Left colon (tissue), 2 donors: Measurements from ENCODE around the gene TRAP1. TPM values are rescaled to one million over a fixed set of nuclear protein-coding genes. Genes with fewer than 3 reads are reported as not detected.
"Not testable (repeated sequence)": the region's sequence is repeated elsewhere in the genome, so short reads cannot be mapped to it uniquely, and the experiment has no call there.

Source experiments
- ATAC-seq: fragments of 200-7000 bp; cut with Tn5 transposase; one replicate; pipeline ENCODE4 v1.9.1; 2020; ENCODE audit warnings: mild to moderate bottlenecking, moderate library complexity
- DNase-seq, 2 donors: peaks; one replicate each; pipeline ENCODE4 v3.0.0-alpha.2; 2020
- intact Hi-C, 2 donors: fragments of 100-400 bp; cut with DNase I in 1 of 2; cut with micrococcal nuclease in 1 of 2; formaldehyde crosslinking; loops; one replicate each; pipeline versions ENCODE4 v1.11.2 to v1.14.0; 2022; cut with DNase I, micrococcal nuclease
- total RNA-seq, 2 donors: library from RNA; stranded (reverse); fragmentation: NEBNext Ultra II Directional; extraction: Animal tissue kit (Norgen Biotek cat#: 25700); gene quantifications; one replicate each; pipeline ENCODE4 v1.2.1, GENCODE V29; 2021
- donor health status: DM: no; HTN: no; CAD: no.
- donor health status: DM: yes; HTN: yes; CAD: no.

Gene TRAP1
- total RNA-seq, 2 donors from 2014 or later, result 71.2 to 98.5 TPM

GRCh38 chr16:3718628-3719027, 1.3 kb upstream of the TRAP1 start:
- intact Hi-C loops, result no loop called here
- DNase-seq (no peak), ATAC-seq (no peak)

- DNase-seq (no peak), ATAC-seq (no peak)
- intact Hi-C loops, result no loop called here
Observed at GRCh38 chr16:3718019-3718391, 681 bp upstream of the TRAP1 start.

GRCh38 chr16:3716831-3717234, 491 bp downstream of the TRAP1 start:
- DNase-seq, result peak in 1 of 2 donors; percentile 53
- intact Hi-C loops, result no loop called here
- ATAC-seq, result peak; percentile 53

- intact Hi-C loops, result no loop called here
- ATAC-seq (no peak), DNase-seq (no peak)
Observed at GRCh38 chr16:3715430-3715829, 1.9 kb downstream of the TRAP1 start.

- ATAC-seq, intact Hi-C loops, DNase-seq: not testable (repeated sequence)
Observed at GRCh38 chr16:3714378-3714777, 2.9 kb downstream of the TRAP1 start.

- DNase-seq (no peak), ATAC-seq (no peak)
- intact Hi-C loops, result no loop called here
Observed at GRCh38 chr16:3713587-3714242, 3.6 kb downstream of the TRAP1 start.

- DNase-seq (no peak), ATAC-seq (no peak)
- intact Hi-C loops, result no loop called here
Observed at GRCh38 chr16:3712861-3713372, 4.4 kb downstream of the TRAP1 start.

GRCh38 chr16:3706253-3707012, 10.9 kb downstream of the TRAP1 start:
- ATAC-seq (no peak), DNase-seq (no peak)
- intact Hi-C loops, result no loop called here

GRCh38 chr16:3702082-3702481, 15.2 kb downstream of the TRAP1 start:
- intact Hi-C loops, result no loop called here
- no peak for ATAC-seq

GRCh38 chr16:3701531-3701930, 15.8 kb downstream of the TRAP1 start:
- intact Hi-C loops, result no loop called here
- DNase-seq (no peak), ATAC-seq (no peak)

More at GRCh38 chr16:3702082-3702481, 15.2 kb downstream of the TRAP1 start:
- DNase-seq, result no peak

- intact Hi-C loops, result loop anchor here in 1 of 2 donors (10.0 kb wide), 1 partner anchor 176 kb away; no protein-coding TSS in a partner anchor
- ATAC-seq (no peak), DNase-seq (no peak)
Observed at GRCh38 chr16:3698941-3699340, 18.4 kb downstream of the TRAP1 start.

- ATAC-seq, result peak; percentile 69
- intact Hi-C loops, result loop anchor here in 1 of 2 donors (10.0 kb wide), 1 partner anchor 178 kb away; no protein-coding TSS in a partner anchor
Observed at GRCh38 chr16:3696425-3697218, 20.7 kb downstream of the TRAP1 start.

GRCh38 chr16:3695610-3696369, 21.5 kb downstream of the TRAP1 start:
- intact Hi-C loops, result loop anchor here in 1 of 2 donors (10.0 kb wide), 1 partner anchor 179 kb away; no protein-coding TSS in a partner anchor
- ATAC-seq (peak; percentile 19), DNase-seq (no peak)

More at GRCh38 chr16:3696425-3697218, 20.7 kb downstream of the TRAP1 start:
- DNase-seq, result no peak

GRCh38 chr16:3694051-3694450, 23.3 kb downstream of the TRAP1 start:
- ATAC-seq, result no peak
- no peak for DNase-seq
- intact Hi-C loops, result loop anchor here in 1 of 2 donors (10.0 kb wide), 1 partner anchor 181 kb away; no protein-coding TSS in a partner anchor

GRCh38 chr16:3691761-3692160, 25.6 kb downstream of the TRAP1 start:
- DNase-seq, result no peak
- ATAC-seq, result no peak
- intact Hi-C loops, result loop anchor here in 1 of 2 donors (10.0 kb wide), 1 partner anchor 183 kb away; no protein-coding TSS in a partner anchor

GRCh38 chr16:3690980-3691720, 26.2 kb downstream of the TRAP1 start:
- ATAC-seq (peak; percentile 11), DNase-seq (no peak)
- intact Hi-C loops, result loop anchor here in 1 of 2 donors (10.0 kb wide), 1 partner anchor 184 kb away; no protein-coding TSS in a partner anchor

- DNase-seq (peak; percentile 85 to 88), ATAC-seq (peak; percentile 97)
- intact Hi-C loops, result loop anchor here in 1 of 2 donors (10.0 kb wide), 1 partner anchor 184 kb away; no protein-coding TSS in a partner anchor
Observed at GRCh38 chr16:3690470-3690928, 26.8 kb downstream of the TRAP1 start.
